Measurements from ENCODE around the gene IGLL5.

Gene IGLL5

DNA sequence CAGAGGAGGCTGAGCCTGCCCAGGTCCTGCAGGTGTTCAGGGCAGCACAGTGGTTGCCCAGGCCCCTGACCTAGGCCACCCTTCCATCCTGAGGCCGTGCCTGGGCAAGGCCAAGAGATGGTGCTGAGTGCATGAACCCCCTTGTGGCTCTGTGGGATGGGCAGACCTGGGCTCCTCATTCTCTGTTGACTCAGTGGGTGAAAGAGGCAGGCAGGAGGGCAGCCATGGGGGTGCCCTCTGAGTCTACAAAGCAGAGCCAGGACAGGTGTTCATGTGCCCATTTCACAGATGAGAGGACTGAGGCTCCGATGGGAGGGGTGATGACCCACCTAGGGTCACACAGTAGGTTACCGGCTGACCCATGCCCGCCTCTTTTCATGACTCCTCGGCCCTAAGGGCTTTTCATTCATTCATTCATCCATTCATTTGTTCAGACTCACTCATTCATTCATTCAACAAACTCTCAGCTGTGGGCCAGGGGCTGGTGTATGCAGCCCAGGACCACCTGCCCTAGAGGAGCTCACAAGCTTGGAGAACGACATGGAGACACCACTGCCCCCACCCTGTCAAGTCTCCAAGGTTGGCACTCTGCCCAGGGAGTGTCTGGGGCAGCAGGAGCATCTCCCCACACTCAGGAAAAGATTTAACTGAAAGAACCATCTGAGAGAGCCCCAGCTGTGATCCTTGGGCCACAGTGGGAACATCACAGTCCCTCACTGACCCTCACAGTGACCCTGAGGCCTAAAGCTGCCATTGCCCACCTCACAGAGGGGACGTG, 40.5 kb downstream of the IGLL5 start:
- TF ChIP-seq, protein P1, sequence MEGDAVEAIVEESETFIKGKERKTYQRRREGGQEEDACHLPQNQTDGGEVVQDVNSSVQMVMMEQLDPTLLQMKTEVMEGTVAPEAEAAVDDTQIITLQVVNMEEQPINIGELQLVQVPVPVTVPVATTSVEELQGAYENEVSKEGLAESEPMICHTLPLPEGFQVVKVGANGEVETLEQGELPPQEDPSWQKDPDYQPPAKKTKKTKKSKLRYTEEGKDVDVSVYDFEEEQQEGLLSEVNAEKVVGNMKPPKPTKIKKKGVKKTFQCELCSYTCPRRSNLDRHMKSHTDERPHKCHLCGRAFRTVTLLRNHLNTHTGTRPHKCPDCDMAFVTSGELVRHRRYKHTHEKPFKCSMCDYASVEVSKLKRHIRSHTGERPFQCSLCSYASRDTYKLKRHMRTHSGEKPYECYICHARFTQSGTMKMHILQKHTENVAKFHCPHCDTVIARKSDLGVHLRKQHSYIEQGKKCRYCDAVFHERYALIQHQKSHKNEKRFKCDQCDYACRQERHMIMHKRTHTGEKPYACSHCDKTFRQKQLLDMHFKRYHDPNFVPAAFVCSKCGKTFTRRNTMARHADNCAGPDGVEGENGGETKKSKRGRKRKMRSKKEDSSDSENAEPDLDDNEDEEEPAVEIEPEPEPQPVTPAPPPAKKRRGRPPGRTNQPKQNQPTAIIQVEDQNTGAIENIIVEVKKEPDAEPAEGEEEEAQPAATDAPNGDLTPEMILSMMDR (IDR thresholded peaks at IDR 0.05; ENCODE audit: control insufficient read depth, insufficient read depth, low read depth, low read length, missing control alignments) = no peak
- no peak overlapping the region for H3K4me3 ChIP-seq (ENCODE audit: control insufficient read depth, low read depth, low read length)
- DNase-seq (ENCODE audit: low read depth) = no peak

- TF ChIP-seq, protein P1 (IDR thresholded peaks at IDR 0.05; ENCODE audit: control insufficient read depth, insufficient read depth, low read depth, low read length, missing control alignments) = no peak
- no peak for DNase-seq (ENCODE audit: low read depth)
- no peak overlapping the region for H3K4me3 ChIP-seq (ENCODE audit: control insufficient read depth, low read depth, low read length)
Measured at GRCh38 chr22:22928666-22929380, 41.2 kb downstream of the IGLL5 start.

- DNase-seq (ENCODE audit: low read depth) = no peak
- no peak overlapping the region for H3K4me3 ChIP-seq (ENCODE audit: control insufficient read depth, low read depth, low read length)
Measured at GRCh38 chr22:22929381-22930221, 42.0 kb downstream of the IGLL5 start.

GRCh38 chr22:22930222-22930497, 42.5 kb downstream of the IGLL5 start:
- no peak overlapping the region for H3K4me3 ChIP-seq (ENCODE audit: control insufficient read depth, low read depth, low read length)
- TF ChIP-seq, protein P1 (IDR thresholded peaks at IDR 0.05; ENCODE audit: control insufficient read depth, insufficient read depth, low read depth, low read length, missing control alignments) = no peak
- DNase-seq (ENCODE audit: low read depth) = no peak

More at GRCh38 chr22:22929381-22930221, 42.0 kb downstream of the IGLL5 start:
- TF ChIP-seq, protein P1 (IDR thresholded peaks at IDR 0.05; ENCODE audit: control insufficient read depth, insufficient read depth, low read depth, low read length, missing control alignments) = no peak

- DNase-seq (ENCODE audit: low read depth) = no peak
- TF ChIP-seq, protein P1 (IDR thresholded peaks at IDR 0.05; ENCODE audit: control insufficient read depth, insufficient read depth, low read depth, low read length, missing control alignments) = no peak
- no peak overlapping the region for H3K4me3 ChIP-seq (ENCODE audit: control insufficient read depth, low read depth, low read length)
Measured at GRCh38 chr22:22930571-22931556, 43.2 kb downstream of the IGLL5 start.

Measured in AG09309 (cell line).